GM18507 (cell line): ENCODE data around the gene PRRC2C.
"Not testable (repeated sequence)": the region's sequence is repeated elsewhere in the genome, so short reads cannot be mapped to it uniquely, and the experiment has no call there.

ENCODE experiments used
- DNase-seq: peaks from one replicate; pipeline ENCODE4 v3.0.0; 2011; ENCODE audit warnings: low read depth; ENCODE audit not compliant: insufficient read length; ENCODE audit errors: extremely low spot score
- FAIRE-seq: peaks from 2 replicates; lab custom pipeline; 2011; peaks lifted over from hg19 to GRCh38; lab: Jason Lieb, UNC

PRRC2C gene

DNA sequence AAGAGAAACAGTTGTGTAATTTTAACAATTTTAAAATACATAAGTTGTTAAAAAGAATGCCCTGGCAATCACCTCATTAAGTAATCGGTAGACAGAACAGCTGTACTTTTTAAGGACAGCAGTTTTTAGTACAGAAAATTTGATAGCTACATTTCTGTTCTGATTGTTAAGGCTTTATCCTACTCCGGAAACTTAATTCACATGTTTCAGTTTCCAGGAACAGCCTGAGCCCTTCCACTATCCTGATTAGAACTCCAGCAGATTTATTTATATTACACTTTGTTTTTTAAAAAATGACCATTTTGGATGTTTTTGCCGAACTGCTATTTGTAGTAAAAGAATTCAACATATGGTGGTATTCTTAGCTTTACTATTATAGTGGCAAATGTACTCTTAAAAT, 8.7 kb downstream of the PRRC2C start:
- DNase-seq (no peak), FAIRE-seq (no peak)

DNA sequence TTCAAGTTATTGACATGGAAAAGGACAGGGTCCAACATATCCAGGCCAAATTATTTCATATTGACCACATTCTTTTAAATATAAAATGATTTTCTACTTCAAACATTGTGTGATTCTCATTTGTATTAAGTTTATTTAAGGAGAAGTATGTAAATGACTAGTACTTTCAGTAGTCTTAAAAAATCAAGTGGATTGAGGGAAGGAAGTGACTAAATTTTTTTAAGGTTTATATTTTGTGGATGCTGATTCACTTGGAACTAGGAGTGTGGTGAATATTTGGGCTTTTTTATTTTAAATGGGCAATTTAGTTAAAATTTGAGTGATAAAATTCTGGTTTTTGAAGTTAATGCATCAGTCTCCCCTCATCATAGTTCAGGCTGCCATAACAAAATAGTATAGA, 10.1 kb downstream of the PRRC2C start:
- no peak for DNase-seq

DNA sequence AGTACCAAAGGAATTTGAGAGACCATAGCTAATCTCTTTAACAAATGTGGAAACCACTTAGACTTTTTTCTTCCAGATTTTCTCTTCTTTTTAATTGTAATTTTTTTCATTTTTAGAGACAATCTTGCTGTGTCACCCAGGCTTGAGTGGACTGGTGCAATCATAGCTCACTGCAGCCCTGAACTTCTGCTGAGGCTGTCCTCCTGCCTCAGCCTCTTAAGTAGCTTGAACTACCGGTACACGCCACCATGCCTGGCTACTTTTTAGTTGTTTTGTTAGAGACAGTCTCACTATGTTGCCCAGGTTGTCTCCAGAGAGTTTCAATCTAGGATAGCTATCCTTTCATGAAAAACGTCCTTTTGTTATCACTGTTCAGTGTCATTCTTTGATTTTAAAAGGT, 15.0 kb downstream of the PRRC2C start:
- DNase-seq (no peak), FAIRE-seq (no peak)

More for the DNA sequence above, 10.1 kb downstream of the PRRC2C start:
- FAIRE-seq, result no peak

DNA sequence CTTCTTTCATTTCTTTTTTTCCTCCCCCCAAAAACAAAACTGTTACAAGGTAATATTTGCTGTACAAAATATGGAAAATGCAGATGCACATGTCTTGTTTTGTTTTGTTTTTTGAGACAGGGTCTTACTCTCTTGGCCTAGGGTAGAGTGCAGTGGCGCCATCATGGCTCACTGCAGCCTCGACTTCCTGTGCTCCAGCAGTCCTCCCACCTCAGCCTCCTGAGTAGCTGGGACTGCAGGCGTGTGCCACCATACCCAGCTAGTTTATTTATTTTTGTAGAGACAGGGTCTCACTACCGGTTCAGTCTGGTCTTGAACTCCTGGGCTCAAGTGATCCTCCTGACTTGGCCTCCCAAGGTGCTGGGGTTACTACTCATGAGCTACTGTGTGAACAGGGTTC, 15.5 kb downstream of the PRRC2C start:
- no peak for DNase-seq
- FAIRE-seq, result no peak

DNA sequence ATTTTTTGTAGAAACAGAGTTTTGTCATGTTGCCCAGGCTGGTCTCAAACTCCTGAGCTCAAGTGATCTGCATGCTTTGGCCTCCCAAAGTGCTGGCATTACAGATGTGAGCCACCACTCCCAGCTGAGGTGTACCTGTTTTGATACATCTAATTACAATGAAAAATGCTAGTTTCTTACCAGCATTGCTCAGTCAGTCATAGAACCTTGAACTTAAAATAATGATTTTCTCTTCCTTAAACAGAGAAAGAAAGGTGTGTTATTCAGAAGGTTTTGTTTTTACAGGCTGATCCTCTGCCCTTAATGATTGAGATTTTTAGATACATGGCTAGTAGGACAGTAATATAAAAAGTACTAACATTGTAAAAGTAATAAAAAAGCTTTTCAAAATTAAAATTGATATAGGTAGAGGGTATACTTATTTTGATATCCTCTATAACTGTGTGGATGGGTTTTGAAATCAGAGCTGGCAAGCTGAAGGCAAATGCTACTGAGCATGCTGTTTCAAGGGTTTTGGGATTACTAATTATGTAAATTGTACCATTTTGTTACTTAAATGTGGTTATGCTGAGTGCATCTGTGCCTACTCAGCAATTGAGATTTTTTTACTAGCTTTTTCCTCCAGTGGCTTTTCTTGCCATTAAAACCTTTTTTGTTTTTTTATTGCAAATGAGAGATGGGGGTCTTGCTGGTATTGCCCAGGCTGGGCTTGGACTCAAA, 16.1 kb downstream of the PRRC2C start:
- DNase-seq (no peak), FAIRE-seq (no peak)

DNA sequence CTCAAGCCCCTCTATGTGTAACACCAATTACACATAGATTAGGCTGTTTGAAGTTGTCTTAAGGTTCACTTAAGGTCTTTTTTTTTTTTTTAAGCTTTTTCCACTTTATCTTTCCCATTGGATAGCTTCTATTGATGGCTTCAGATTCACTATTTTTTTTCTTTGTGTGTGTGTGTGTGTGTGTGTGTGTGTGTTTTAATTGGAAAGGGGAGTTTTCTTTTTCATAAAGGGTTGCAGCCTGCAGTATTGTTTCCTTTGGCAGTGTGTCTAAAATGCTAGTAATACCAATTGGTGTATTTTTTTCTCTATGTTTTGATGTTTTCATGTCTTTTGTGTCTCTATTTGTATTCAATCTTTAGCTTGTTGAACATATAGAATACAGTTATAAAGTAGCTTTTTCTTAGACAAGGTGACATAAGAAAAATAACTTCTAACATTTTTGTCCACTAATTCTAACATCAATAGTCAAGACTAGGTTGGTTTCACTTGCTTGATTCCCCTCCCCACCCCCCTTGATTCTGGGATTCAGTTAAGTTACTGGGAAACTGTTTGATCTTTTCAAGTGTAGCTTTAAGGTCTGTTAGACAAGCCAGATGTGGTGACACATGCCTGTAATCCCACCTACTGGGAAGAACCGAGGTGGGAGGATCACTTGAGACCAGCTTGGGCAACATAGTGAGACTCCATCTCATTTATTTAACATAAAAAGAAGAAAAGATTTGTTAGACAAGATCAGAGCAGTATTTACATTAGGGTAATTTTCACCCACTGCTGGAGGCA, 21.4 kb downstream of the PRRC2C start:
- FAIRE-seq, result no peak
- no peak for DNase-seq

DNA sequence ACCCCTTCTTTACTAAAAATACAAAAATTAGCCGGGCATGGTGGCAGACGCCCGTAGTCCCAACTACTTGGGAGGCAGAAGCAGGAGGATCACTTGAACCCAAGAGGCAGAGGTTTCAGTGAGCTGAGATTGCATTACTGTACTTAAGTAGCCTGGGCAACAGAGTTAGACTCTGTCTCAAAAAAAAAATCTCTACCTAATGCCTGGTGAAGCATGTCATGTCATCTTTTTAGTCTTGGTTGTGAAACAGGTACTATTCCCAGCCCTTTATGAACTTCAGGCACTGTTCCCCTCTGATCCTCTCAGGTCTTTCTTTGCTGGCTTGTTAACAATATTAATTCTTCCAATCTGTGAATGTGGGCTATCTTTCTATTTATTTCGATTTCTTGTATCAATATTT, 22.1 kb downstream of the PRRC2C start:
- no peak for DNase-seq
- no peak for FAIRE-seq

DNA sequence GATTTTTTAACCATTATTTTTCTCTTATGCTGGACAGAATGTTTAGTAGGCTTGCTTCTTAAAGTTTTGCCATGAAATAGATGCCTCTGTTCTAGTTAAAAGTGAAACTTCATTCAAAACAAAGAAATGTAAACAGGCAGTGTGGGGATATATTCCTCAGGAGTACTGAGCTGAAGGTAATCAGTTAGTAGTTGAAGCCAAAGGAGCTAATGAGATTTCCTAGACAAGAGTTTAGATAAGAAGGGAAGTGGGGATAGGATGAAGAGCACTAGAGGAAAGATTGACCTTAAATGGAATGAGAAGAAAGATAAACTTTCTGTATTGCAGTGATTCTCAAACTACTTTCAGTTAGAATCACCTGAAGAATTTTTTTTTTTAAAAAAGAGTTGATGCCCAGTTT, 23.9 kb downstream of the PRRC2C start:
- no peak for FAIRE-seq
- no peak for DNase-seq

DNA sequence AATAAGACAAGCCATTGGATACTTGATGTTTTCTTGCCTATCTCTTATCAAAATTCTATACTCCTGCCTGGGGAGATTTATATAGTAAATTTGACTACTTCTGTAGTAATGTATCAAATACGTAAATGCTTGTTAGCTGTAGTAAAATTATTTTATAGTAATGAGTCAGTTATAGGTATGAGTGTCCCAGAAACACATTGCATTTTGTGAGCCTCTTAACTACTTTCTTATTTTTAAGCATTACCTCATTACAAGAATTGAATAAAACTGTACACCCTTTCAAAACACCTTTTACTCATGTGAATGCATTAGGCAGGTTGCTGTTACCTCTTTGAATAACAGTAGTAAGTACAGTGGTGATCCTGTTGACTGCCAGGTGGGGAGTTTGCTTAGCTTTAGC, 28.4 kb downstream of the PRRC2C start:
- no peak for DNase-seq
- FAIRE-seq, result no peak

DNA sequence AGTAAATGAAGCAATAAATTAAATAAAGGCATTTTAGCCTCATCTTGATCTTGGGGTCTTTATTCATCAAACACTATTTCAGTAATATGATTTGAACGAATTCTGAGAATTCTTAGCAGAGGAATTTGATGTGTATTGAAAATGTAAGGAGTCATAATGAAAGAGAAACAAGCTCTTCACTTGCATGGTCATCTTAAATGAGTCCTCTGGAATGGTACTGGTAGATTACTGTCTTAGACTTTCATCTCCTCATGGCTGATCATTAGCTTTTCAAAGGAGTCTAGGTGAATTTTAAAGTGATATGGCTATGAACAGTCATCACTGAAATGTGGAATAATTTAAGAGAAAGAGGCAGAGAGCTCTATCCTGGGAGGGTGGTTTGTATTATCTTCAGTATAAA, 30.0 kb downstream of the PRRC2C start:
- DNase-seq (no peak), FAIRE-seq (no peak)

DNA sequence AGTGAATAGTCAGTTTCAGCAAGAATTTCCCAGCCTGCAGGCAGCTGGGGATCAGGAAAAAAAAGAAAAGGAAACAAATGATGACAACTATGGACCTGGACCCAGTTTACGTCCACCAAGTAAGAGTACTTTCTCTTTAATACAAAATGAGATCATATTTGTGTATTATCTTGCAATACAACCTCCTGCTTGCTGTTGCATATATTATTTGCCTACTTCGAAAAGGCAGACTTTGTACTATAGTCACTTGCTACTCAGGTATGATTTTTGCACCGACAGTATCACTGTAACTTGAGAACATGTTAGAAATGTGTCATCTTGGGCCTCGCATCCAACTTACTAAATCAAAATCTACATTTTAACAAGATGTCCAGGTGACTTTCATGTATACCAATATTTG, 30.4 kb downstream of the PRRC2C start:
- no peak for FAIRE-seq

DNA sequence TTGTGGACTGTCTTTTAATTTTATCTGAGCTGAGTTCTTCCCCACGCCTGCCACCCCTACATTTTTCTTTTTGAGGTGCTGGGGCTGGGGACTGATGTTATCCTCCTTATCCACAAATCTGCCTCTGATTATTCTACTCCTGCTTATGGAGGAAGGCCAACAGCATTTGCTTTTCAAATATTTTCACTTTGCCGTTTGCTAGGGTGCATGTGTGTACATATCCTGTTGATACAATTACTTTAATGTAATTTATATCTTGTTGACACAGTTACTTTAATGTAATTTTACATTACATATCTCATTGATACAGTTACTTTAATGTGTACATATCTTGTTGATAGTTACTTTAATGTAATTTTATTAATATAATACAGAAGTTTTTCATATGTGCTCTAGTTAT, 36.2 kb downstream of the PRRC2C start:
- no peak for DNase-seq
- FAIRE-seq, result no peak

More for the DNA sequence above, 30.4 kb downstream of the PRRC2C start:
- no peak for DNase-seq

DNA sequence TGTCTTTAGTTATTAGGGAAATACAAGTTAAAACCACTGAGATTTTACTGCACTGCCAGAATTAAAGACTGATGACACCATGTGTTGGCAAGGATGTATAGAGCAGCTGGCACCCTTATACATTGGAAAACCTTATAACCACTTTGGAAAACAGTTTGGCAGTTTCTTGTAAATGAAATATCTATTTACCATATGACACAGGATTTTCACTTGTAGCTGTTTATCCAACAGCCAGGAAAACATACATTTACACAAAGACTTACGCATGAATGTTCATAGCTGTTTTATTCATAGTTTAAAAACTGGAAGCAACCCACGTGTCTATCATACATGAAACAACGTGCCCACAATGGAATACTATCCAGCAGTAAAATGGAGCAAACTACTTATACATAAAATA, 45.3 kb downstream of the PRRC2C start:
- FAIRE-seq, result no peak
- no peak for DNase-seq

DNA sequence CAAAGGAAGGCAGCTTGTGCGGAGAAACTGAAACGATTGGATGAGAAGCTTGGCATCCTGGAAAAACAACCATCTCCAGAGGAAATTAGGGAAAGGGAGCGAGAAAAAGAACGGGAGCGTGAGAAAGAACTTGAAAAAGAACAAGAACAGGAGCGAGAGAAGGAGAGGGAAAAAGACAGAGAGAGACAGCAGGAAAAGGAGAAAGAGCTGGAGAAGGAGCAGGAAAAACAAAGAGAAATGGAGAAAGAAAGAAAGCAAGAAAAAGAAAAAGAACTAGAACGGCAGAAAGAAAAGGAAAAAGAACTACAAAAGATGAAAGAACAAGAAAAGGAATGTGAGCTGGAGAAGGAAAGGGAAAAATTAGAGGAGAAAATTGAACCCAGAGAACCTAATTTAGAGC, 47.2 kb downstream of the PRRC2C start:
- FAIRE-seq (no peak), DNase-seq (no peak)

DNA sequence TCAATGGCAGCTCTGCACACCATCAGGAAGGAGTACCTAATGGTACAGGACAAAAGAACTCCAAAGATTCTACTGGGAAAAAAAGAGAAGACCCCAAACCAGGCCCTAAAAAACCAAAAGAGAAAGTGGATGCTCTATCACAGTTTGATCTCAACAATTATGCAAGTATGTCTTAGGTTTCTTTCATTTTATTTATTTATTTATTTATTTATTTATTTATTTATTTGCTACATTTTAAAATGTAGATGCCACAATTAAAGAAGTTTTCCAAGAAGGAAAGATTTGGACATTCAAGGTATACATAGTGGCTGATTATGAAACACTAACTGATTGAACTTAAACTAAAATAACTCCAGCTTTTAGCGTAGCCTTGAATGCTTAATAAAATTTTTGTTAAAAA, 60.2 kb downstream of the PRRC2C start:
- no peak for DNase-seq
- no peak for FAIRE-seq

DNA sequence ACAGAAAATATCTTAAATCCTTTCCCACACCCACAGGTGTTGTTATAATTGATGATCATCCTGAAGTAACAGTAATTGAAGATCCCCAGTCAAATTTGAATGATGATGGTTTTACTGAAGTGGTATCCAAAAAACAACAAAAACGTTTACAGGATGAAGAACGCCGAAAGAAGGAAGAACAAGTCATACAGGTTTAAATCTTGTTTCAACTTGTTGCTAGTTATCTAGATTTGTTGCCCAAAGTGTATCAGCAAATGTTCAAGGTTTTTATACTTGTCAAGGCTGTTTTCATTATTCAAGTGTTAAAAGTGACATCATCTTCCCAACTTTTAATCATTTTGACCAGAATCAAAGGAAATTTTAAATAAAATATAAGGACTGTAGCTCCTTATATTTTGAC, 64.7 kb downstream of the PRRC2C start:
- DNase-seq (no peak), FAIRE-seq (no peak)

DNA sequence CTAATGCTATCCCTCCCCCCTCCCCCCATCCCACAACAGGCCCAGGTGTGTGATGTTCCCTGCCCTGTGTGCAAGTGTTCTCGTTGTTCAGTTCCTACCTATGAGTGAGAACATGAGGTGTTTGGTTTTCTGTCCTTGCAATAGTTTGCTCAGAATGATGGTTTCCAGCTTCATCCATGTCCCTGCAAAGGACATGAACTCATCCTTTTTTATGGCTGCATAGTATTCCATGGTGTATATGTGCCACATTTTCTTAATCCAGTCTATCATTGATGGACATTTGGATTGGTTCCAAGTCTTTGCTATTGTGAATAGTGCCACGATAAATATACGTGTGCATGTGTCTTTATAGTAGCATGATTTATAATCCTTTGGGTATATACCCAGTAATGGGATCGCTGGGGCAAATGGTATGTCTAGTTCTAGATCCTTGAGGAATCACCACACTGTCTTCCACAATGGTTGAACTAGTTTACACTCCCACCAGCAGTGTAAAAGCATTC, 65.3 kb downstream of the PRRC2C start:
- FAIRE-seq, DNase-seq: not testable (repeated sequence)

DNA sequence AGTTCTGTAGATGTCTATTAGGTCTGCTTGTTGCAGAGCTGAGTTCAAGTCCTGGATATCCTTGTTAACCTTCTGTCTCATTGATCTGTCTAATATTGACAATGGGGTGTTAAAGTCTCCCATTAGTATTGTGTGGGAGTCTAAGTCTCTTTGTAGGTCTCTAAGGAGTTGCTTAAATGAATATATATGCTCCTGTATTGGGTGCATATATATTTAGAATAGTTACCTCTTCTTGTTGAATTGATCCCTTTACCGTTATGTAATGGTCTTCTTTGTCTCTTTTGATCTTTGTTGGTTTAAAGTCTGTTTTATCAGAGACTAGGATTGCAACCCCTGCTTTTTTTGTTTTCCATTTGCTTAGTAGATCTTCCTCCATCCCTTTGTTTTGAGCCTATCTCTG, 68.6 kb downstream of the PRRC2C start:
- not testable (repeated sequence) for DNase-seq, FAIRE-seq

DNA sequence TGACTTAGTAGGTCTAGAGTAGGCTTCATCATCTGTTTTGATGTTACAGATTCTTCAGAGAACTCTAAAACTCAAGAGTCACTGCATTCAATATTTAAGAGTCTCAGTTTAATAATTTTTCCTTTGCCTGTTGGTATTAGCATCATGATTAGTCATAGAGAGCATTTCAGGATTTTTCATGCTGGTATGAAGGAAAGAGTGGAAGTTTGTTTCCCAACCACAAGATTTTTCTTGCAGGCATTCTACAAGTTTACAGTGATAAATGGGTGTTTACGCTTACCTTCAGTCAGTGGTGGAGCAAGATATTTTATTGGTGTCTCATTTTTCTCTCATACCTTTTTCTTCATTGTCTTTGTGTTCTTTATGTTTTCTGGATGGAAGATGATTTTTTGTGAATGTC, 78.3 kb downstream of the PRRC2C start:
- DNase-seq (no peak), FAIRE-seq (no peak)

DNA sequence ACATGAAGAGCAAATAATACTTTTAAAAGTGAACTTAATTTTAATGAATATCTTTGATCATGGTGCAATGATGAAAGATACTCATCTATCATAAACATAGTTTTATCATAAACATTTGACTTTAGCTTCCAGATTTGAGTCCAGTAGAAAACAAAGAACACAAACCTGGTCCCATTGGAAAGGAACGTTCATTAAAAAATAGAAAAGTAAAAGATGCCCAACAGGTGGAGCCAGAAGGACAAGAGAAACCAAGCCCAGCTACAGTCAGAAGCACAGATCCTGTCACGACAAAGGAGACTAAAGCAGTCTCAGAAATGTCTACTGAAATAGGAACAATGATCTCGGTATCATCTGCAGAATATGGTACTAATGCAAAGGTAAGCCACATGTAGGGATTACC, 81.1 kb downstream of the PRRC2C start:
- no peak for FAIRE-seq
- DNase-seq, result no peak

DNA sequence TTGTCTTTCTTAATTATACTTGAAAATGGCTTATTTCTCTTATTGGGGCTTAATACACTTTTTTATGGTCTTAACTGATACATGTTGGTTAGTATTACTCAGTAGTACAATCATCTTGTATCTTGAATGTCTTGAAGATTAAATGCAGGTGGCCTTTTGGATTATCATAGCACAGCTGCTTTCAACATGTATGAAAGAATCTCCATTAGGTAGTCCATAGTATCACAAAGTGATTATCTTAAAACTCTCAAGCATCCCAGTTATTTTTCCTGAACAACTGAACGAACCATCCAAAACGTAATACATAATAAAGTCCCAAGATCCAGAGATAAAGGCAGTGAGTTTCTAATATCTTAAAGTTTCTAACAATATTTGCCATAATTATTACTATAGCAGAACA, 85.0 kb downstream of the PRRC2C start:
- FAIRE-seq (no peak), DNase-seq (no peak)
